OCI-LY7 (cell line): Measurements from ENCODE around the gene DOCK4. TPM values are rescaled to one million over a fixed set of nuclear protein-coding genes. Genes with fewer than 3 reads are reported as not detected.

ENCODE experiments used
- BruUV-seq: library from RNA; stranded (reverse); fragments of 400-500 nt; replicated peaks from 2 replicates; lab custom pipeline; 2021; lab: Mats Ljungman, UMichigan
- CTCF ChIA-PET: fragments of 300-600 bp; sonication (Branson Sonifier 250); formaldehyde crosslinking; loops from one replicate; lab custom pipeline; 2022; ENCODE audit warnings: antibody characterized with exemption; ENCODE audit not compliant: unreplicated experiment; lab: Charles Lee
- POLR2A ChIA-PET: fragments of 300-600 bp; sonication (Branson Sonifier 250); formaldehyde crosslinking; loops from one replicate; lab custom pipeline; 2022; ENCODE audit warnings: antibody characterized with exemption; lab: Charles Lee
- DNase-seq: peaks from one replicate; pipeline ENCODE4 v3.0.0-alpha.2; 2015; ENCODE audit warnings: low spot score
- H2AFZ ChIP-seq: fragments of 200-600 bp; sonication (generic), shearing (Covaris generic); 2 replicates; pipeline ENCODE4 v1.6.1; 2014; ENCODE audit warnings: mild to moderate bottlenecking, antibody characterized with exemption, low read length, moderate library complexity
- H3K27ac ChIP-seq: fragments of 200-600 bp; sonication (generic); 2 replicates; pipeline ENCODE4 v1.5.1; 2014; ENCODE audit warnings: mixed run types, low read depth, mild to moderate bottlenecking, moderate library complexity, low read length, inconsistent platforms; ENCODE audit not compliant: poor library complexity, severe bottlenecking
- H3K36me3 ChIP-seq: fragments of 200-600 bp; sonication (generic); 2 replicates; pipeline ENCODE4 v1.6.1; 2014; ENCODE audit warnings: mild to moderate bottlenecking, antibody characterized with exemption, low read length, moderate library complexity, mixed read lengths; ENCODE audit not compliant: insufficient read depth
- H3K4me1 ChIP-seq: fragments of 200-600 bp; sonication (generic); 2 replicates; pipeline ENCODE4 v1.5.1; 2014; ENCODE audit warnings: mild to moderate bottlenecking, low read length; ENCODE audit not compliant: insufficient read depth, poor library complexity, severe bottlenecking
- H3K4me2 ChIP-seq: fragments of 200-600 bp; sonication (generic); 2 replicates; pipeline ENCODE4 v1.6.1; 2014; ENCODE audit warnings: mild to moderate bottlenecking, low read length
- H3K4me3 ChIP-seq: fragments of 200-600 bp; sonication (generic); 2 replicates; pipeline ENCODE4 v1.5.1; 2014; ENCODE audit warnings: mild to moderate bottlenecking, low read depth, low read length; ENCODE audit not compliant: poor library complexity, severe bottlenecking
- H3K79me2 ChIP-seq: fragments of 200-600 bp; sonication (generic); 2 replicates; pipeline ENCODE4 v1.6.1; 2016; ENCODE audit warnings: low read depth, mild to moderate bottlenecking, low read length, moderate library complexity, mixed read lengths; ENCODE audit not compliant: insufficient read depth
- H3K9me2 ChIP-seq: fragments of 200-600 bp; sonication (generic); 2 replicates; pipeline ENCODE4 v1.6.1; 2016; ENCODE audit warnings: mild to moderate bottlenecking, low read length, mixed read lengths; ENCODE audit not compliant: insufficient read depth
- H3K9me3 ChIP-seq: fragments of 200-600 bp; sonication (generic); 2 replicates; pipeline ENCODE4 v1.6.1; 2014; ENCODE audit warnings: mild to moderate bottlenecking, mixed run types, low read length, mixed read lengths
- H4K20me1 ChIP-seq: fragments of 200-600 bp; sonication (generic); 2 replicates; pipeline ENCODE4 v1.6.1; 2014; ENCODE audit warnings: mild to moderate bottlenecking, antibody characterized with exemption, low read length, moderate library complexity, mixed read lengths; ENCODE audit not compliant: insufficient read depth
- EZH2phosphoT487 ChIP-seq: fragments of 200-600 bp; sonication (generic); IDR thresholded peaks from 2 replicates; pipeline ENCODE4 v1.6.1; 2018; ENCODE audit warnings: low read depth, borderline replicate concordance, mild to moderate bottlenecking, mixed run types, antibody characterized with exemption, low read length, moderate library complexity, mixed read lengths
- intact Hi-C: fragments of 100-400 bp; cut with micrococcal nuclease; formaldehyde crosslinking; loops from one replicate; pipeline ENCODE4 v1.10.0; 2022; ENCODE audit not compliant: unreplicated experiment
- total RNA-seq, 2 experiments: library from RNA; depleted of rRNA in 1 of 2; stranded (reverse); fragments of >200 nt in 1 of 2; shearing (Covaris generic) in 1 of 2; gene quantifications; 2 replicates each; pipeline ENCODE4 v1.2.3, GENCODE V29; 2014 to 2022
- TF ChIP-seq, protein P1 (sequence below): fragments of 200-600 bp; sonication (generic); conservative IDR thresholded peaks from 2 replicates; pipeline ENCODE4 v1.5.1; 2014; ENCODE audit warnings: mild to moderate bottlenecking, antibody characterized with exemption, low read length, moderate library complexity, mixed read lengths

Gene DOCK4
- total RNA-seq, 2 experiments from 2014 or later = 0.91 to 4.9 TPM

DNA sequence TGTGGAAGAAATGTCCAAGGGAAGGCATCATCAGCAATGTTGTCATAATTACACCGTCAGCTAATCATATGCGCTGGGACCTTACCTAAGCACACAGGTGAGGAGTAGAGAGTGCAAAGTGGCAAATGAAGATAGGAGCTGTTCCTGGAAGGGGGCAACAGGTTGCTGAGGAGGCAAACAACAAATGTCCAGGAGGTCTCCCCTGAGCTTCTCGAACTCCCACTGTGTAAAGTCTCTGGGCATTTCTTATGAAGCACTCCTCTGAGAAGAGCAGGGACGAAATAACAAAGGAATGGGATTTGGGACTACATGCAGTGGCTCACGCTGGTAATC, 152.5 kb downstream of the DOCK4 start:
- no peak for DNase-seq
- CTCF ChIA-PET = no interaction called here

DNA sequence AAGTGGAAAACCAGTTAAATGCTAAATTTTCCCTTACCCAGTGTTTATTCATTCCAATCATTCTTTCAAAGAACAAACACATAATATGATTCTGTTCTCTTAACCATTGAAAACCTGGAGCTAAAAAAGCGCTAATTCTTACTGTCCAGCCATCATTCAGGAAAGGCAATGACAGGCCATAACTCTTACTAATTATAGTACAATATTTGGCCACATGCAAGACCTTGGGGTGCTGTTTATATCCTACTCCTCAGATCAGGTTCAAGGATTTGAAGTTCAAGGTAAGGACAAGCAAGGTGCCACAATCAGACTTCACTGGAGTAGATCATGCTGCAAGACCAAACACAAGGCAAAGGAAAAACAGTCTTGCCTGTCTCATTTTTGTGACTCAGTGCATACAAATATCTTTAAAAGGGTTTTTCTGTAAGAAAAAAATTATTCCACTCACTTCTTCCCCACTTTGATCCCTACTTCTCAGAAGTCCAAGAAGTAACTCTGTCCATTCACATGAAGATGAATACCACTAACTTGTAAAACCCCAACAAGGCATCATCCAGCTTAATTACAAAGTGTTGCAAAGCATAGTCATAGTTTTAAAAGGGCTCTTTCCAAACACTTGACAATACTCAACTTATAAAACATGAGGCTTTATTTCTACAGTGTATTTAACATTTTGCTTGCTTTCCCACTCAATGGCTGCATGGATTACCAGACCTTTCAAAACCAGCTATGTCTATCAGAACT, 153.0 kb downstream of the DOCK4 start:
- intact Hi-C loops = no loop called here
- no peaks in the 10 kb centered on the region for H3K36me3 ChIP-seq
- no peak overlapping the region for H3K4me2 ChIP-seq
- H3K9me3 ChIP-seq = no peaks in the 10 kb centered on the region
- ChIA-PET POLR2A (no interaction called here), CTCF (no interaction called here)
- TF ChIP-seq EZH2phosphoT487 = no peak
- TF ChIP-seq, protein P1, sequence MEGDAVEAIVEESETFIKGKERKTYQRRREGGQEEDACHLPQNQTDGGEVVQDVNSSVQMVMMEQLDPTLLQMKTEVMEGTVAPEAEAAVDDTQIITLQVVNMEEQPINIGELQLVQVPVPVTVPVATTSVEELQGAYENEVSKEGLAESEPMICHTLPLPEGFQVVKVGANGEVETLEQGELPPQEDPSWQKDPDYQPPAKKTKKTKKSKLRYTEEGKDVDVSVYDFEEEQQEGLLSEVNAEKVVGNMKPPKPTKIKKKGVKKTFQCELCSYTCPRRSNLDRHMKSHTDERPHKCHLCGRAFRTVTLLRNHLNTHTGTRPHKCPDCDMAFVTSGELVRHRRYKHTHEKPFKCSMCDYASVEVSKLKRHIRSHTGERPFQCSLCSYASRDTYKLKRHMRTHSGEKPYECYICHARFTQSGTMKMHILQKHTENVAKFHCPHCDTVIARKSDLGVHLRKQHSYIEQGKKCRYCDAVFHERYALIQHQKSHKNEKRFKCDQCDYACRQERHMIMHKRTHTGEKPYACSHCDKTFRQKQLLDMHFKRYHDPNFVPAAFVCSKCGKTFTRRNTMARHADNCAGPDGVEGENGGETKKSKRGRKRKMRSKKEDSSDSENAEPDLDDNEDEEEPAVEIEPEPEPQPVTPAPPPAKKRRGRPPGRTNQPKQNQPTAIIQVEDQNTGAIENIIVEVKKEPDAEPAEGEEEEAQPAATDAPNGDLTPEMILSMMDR = no peak
- H4K20me1 ChIP-seq = no peaks in the 10 kb centered on the region
- H3K79me2 ChIP-seq = no peaks in the 10 kb centered on the region
- BruUV-seq = no TSS peak
- DNase-seq = no peak
- H3K4me1 ChIP-seq = no peaks in the 10 kb centered on the region
- H3K27ac ChIP-seq = no peak overlapping the region
- no peak overlapping the region for H3K4me3 ChIP-seq
- H3K9me2 ChIP-seq = no peaks in the 10 kb centered on the region
- H2AFZ ChIP-seq = no peak overlapping the region

More for the DNA sequence above, 152.5 kb downstream of the DOCK4 start:
- Histone ChIP-seq H3K9me2 (no peaks in the 10 kb centered on the region), H2AFZ (no peak overlapping the region), H3K36me3 (no peaks in the 10 kb centered on the region), H3K27ac (no peak overlapping the region), H3K4me3 (no peak overlapping the region), H3K9me3 (no peaks in the 10 kb centered on the region), H3K79me2 (no peaks in the 10 kb centered on the region), H3K4me1 (no peaks in the 10 kb centered on the region), H3K4me2 (no peak overlapping the region), H4K20me1 (no peaks in the 10 kb centered on the region)
- POLR2A ChIA-PET = no interaction called here
- TF ChIP-seq, protein P1 = no peak
- no peak for TF ChIP-seq EZH2phosphoT487
- no TSS peak for BruUV-seq
- intact Hi-C loops = no loop called here

DNA sequence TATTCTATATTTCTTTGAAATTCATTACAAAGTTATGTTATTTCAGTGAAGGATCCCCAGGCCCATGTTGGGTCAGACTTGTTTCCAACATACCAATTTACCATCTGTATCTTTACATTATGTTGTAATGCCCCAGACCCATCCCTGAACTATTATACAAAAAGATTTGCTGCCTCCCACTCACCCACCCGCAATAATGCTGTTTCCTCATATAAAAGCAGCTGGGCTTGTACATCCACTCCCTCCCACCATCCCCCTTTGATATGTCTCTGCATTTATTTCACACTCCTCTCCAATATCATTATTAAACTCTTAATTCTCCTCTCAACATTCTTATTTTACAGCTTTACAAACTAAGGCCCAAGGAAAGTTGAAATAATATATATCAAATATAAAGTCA, 153.7 kb downstream of the DOCK4 start:
- Histone ChIP-seq H3K79me2 (no peaks in the 10 kb centered on the region), H3K4me3 (no peak overlapping the region), H3K9me3 (no peaks in the 10 kb centered on the region), H3K4me1 (no peaks in the 10 kb centered on the region), H3K27ac (no peak overlapping the region), H3K36me3 (no peaks in the 10 kb centered on the region), H4K20me1 (no peaks in the 10 kb centered on the region), H2AFZ (no peak overlapping the region), H3K4me2 (no peak overlapping the region), H3K9me2 (no peaks in the 10 kb centered on the region)
- BruUV-seq = no TSS peak
- POLR2A ChIA-PET = interaction anchor here (0.6 kb wide), 1 partner anchor 391 kb away, joined by 4 read pairs; no protein-coding TSS in a partner anchor
- intact Hi-C loops = no loop called here
- CTCF ChIA-PET = no interaction called here
- no peak for TF ChIP-seq EZH2phosphoT487
- TF ChIP-seq, protein P1 = no peak
- DNase-seq = no peak
